HCT116 (cell line): Measurements from ENCODE around the gene RLBP1.

Source experiments
- CEBPB ChIP-seq: IDR thresholded peaks from 2 replicates; pipeline ENCODE4 v1.6.1; 2012; ENCODE audit warnings: low read depth
- EGR1 ChIP-seq: IDR thresholded peaks from 2 replicates; pipeline ENCODE4 v1.6.1; 2012; ENCODE audit warnings: low read depth
- EZH2 ChIP-seq: fragments of 200-600 bp; sonication (generic); IDR thresholded peaks from 2 replicates; pipeline ENCODE4 v1.6.1; 2017; ENCODE audit warnings: antibody characterized with exemption, mixed run types
- POLR2A ChIP-seq: IDR thresholded peaks from 2 replicates; pipeline ENCODE4 v1.7.0; 2011; ENCODE audit warnings: borderline replicate concordance; ENCODE audit not compliant: insufficient read depth, insufficient read length; ENCODE audit errors: extremely low read depth
- POLR2AphosphoS5 ChIP-seq: IDR thresholded peaks from 2 replicates; pipeline ENCODE4 v1.6.1; 2011; ENCODE audit warnings: mild to moderate bottlenecking, low read depth, low read length, moderate library complexity
- RAD21 ChIP-seq: IDR thresholded peaks from 2 replicates; pipeline ENCODE4 v1.6.1; 2012; ENCODE audit warnings: low read depth, mild to moderate bottlenecking
- YY1 ChIP-seq: IDR thresholded peaks from 2 replicates; pipeline ENCODE4 v1.6.1; 2011; ENCODE audit warnings: low read length, low read depth, moderate library complexity, mild to moderate bottlenecking; ENCODE audit not compliant: insufficient replicate concordance; ENCODE audit errors: extremely low read depth
- TF ChIP-seq, protein P1 (sequence below), 3 experiments: fragments of 200-600 bp in 1 of 3; sonication (generic) in 1 of 3; IDR thresholded peaks in 2 of 3; conservative IDR thresholded peaks in 1 of 3; 2 replicates each; pipeline ENCODE4 v1.5.1; 2012 to 2017; ENCODE audit warnings: low read depth in 2 of 3, low read length in 2 of 3, antibody characterized with exemption in 1 of 3, borderline replicate concordance in 1 of 3, control low read depth in 1 of 3, mild to moderate bottlenecking in 1 of 3, mixed read lengths in 1 of 3, mixed run types in 1 of 3, moderate library complexity in 1 of 3; ENCODE audit not compliant: insufficient read depth in 1 of 3
- TF ChIP-seq, protein P2 (sequence below): IDR thresholded peaks from 2 replicates; pipeline ENCODE4 v1.6.1; 2012; ENCODE audit warnings: low read depth

DNA sequence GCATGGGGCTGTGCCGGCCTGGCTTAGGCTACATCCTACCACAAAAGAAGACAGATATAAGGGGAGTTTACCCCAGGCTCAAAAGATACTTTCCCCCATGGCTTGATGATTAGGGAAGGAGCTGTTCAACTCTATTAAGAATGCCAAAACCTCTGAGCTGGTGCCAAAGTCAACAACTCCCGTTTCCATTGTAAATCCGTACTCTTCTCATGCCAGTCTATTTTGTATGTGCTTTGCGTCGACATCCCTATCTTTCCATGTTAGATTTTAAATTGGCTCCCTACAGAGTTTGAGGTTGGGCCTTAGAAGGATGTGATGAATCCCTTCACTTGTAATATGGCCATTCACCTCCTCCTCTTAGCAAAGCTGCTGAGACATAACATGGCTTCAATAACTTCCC is 46.9 kb downstream of the RLBP1 start:
- TF ChIP-seq EGR1 = no peak
- TF ChIP-seq RAD21 = no peak
- TF ChIP-seq, protein P1, sequence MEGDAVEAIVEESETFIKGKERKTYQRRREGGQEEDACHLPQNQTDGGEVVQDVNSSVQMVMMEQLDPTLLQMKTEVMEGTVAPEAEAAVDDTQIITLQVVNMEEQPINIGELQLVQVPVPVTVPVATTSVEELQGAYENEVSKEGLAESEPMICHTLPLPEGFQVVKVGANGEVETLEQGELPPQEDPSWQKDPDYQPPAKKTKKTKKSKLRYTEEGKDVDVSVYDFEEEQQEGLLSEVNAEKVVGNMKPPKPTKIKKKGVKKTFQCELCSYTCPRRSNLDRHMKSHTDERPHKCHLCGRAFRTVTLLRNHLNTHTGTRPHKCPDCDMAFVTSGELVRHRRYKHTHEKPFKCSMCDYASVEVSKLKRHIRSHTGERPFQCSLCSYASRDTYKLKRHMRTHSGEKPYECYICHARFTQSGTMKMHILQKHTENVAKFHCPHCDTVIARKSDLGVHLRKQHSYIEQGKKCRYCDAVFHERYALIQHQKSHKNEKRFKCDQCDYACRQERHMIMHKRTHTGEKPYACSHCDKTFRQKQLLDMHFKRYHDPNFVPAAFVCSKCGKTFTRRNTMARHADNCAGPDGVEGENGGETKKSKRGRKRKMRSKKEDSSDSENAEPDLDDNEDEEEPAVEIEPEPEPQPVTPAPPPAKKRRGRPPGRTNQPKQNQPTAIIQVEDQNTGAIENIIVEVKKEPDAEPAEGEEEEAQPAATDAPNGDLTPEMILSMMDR (IDR thresholded peaks at IDR 0.05 in 2 of 3, conservative IDR thresholded peaks at IDR 0.05 in 1 of 3; ENCODE audit: borderline replicate concordance in 1 of 3, insufficient read depth in 1 of 3, low read depth in 2 of 3, low read length in 2 of 3) = no peak
- no peak for TF ChIP-seq POLR2A
- TF ChIP-seq CEBPB = no peak
- TF ChIP-seq POLR2AphosphoS5 = no peak
- TF ChIP-seq YY1 = no peak
- no peak for TF ChIP-seq EZH2
- TF ChIP-seq, protein P2, sequence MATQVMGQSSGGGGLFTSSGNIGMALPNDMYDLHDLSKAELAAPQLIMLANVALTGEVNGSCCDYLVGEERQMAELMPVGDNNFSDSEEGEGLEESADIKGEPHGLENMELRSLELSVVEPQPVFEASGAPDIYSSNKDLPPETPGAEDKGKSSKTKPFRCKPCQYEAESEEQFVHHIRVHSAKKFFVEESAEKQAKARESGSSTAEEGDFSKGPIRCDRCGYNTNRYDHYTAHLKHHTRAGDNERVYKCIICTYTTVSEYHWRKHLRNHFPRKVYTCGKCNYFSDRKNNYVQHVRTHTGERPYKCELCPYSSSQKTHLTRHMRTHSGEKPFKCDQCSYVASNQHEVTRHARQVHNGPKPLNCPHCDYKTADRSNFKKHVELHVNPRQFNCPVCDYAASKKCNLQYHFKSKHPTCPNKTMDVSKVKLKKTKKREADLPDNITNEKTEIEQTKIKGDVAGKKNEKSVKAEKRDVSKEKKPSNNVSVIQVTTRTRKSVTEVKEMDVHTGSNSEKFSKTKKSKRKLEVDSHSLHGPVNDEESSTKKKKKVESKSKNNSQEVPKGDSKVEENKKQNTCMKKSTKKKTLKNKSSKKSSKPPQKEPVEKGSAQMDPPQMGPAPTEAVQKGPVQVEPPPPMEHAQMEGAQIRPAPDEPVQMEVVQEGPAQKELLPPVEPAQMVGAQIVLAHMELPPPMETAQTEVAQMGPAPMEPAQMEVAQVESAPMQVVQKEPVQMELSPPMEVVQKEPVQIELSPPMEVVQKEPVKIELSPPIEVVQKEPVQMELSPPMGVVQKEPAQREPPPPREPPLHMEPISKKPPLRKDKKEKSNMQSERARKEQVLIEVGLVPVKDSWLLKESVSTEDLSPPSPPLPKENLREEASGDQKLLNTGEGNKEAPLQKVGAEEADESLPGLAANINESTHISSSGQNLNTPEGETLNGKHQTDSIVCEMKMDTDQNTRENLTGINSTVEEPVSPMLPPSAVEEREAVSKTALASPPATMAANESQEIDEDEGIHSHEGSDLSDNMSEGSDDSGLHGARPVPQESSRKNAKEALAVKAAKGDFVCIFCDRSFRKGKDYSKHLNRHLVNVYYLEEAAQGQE = no peak
